ENCODE data around the gene FRMD4A.

Gene FRMD4A

GRCh38 chr10:13648425-13648824 is 682.3 kb downstream of the FRMD4A start:
- no peak for DNase-seq (ENCODE audit: low read depth)

- no peak for DNase-seq (ENCODE audit: low read depth)
Observed at GRCh38 chr10:13644866-13645265, 685.9 kb downstream of the FRMD4A start.

GRCh38 chr10:13643016-13643415 is 687.7 kb downstream of the FRMD4A start:
- DNase-seq (ENCODE audit: low read depth): no peak

GRCh38 chr10:13642293-13642692 is 688.4 kb downstream of the FRMD4A start:
- no peak for DNase-seq (ENCODE audit: low read depth)

GRCh38 chr10:13637894-13638293 is 692.8 kb downstream of the FRMD4A start:
- no peak for DNase-seq (ENCODE audit: low read depth)

GRCh38 chr10:13637303-13637856 is 693.3 kb downstream of the FRMD4A start:
- DNase-seq (ENCODE audit: low read depth): no peak

- no peak for DNase-seq (ENCODE audit: low read depth)
Observed at GRCh38 chr10:13636776-13637175, 693.9 kb downstream of the FRMD4A start.

- no peak for DNase-seq (ENCODE audit: low read depth)
Observed at GRCh38 chr10:13634207-13634606, 696.5 kb downstream of the FRMD4A start.

GRCh38 chr10:13633689-13634088 is 697.0 kb downstream of the FRMD4A start:
- DNase-seq (ENCODE audit: low read depth): no peak

GRCh38 chr10:13632884-13633440 is 697.8 kb downstream of the FRMD4A start:
- DNase-seq (ENCODE audit: low read depth): no peak

GRCh38 chr10:13632440-13632839 is 698.3 kb downstream of the FRMD4A start:
- no peak for DNase-seq (ENCODE audit: low read depth)

- no peak for DNase-seq (ENCODE audit: low read depth)
Observed at GRCh38 chr10:13631594-13631993, 699.1 kb downstream of the FRMD4A start.

- DNase-seq (ENCODE audit: low read depth): no peak
Observed at GRCh38 chr10:13630231-13630630, 700.5 kb downstream of the FRMD4A start.

- no peak for DNase-seq (ENCODE audit: low read depth)
Observed at GRCh38 chr10:13629116-13629515, 701.6 kb downstream of the FRMD4A start.

- no peak for DNase-seq (ENCODE audit: low read depth)
Observed at GRCh38 chr10:13628661-13629060, 702.1 kb downstream of the FRMD4A start.

- DNase-seq (ENCODE audit: low read depth): no peak
Observed at GRCh38 chr10:13627459-13628310, 703.0 kb downstream of the FRMD4A start.

GRCh38 chr10:13624630-13625029 is 706.1 kb downstream of the FRMD4A start:
- DNase-seq (ENCODE audit: low read depth): no peak

- no peak for DNase-seq (ENCODE audit: low read depth)
Observed at GRCh38 chr10:13621931-13622330, 708.8 kb downstream of the FRMD4A start.

- no peak for DNase-seq (ENCODE audit: low read depth)
Observed at GRCh38 chr10:13617116-13617515, 713.6 kb downstream of the FRMD4A start.

GRCh38 chr10:13615650-13616300 is 714.9 kb downstream of the FRMD4A start:
- DNase-seq (ENCODE audit: low read depth): no peak

GRCh38 chr10:13614530-13615332 is 716.0 kb downstream of the FRMD4A start:
- DNase-seq (ENCODE audit: low read depth): no peak

- DNase-seq (ENCODE audit: low read depth): no peak
Observed at GRCh38 chr10:13613519-13613918, 717.2 kb downstream of the FRMD4A start.

Data from stimulated activated CD8-positive, alpha-beta memory T cell treated with anti-CD3 and anti-CD28 coated beads, Interleukin-12 subunit alpha, Interleukin-12 subunit beta, amount 100 ng/mL, for 1 hour (primary cell).